ENCODE results near the gene UQCC3.

UQCC3 gene

DNA sequence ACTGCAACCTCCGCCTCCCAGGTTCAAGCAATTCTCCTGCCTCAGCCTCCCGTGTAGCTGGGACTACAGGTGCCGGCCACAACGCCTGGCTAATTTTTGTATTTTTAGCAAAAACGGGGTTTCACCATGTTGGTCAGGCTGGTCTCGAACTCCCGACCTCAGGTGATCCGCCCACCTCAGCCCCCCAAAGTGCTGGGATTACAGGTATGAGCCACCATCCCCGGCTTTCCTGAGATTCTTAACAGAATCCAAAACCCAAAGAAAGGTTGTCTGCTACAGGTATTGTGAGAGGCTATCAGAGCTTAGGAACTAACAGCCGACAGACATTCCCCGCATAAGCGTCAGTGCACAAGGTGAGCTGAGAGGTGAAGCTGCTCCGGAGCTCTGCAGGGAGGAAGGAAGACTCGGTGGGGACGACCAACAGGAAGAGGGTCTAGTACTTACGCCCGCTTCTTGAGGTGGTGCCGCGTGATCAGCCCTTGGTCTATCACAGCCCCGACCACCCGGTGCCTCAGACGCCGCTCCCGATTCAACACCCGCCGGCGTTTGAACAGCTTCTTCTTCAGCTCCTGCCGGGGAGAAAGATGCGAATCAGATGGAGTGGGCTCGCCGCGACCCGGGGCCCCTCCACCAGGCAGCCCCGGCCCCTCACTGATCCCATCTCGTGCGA, 6.9 kb upstream of the UQCC3 start:
- Histone ChIP-seq H3K36me3 (replicated peaks; ENCODE audit: insufficient read depth, low read length) (no peaks in the 10 kb centered on the region; the same call in 1 of the 2 replicates), H3K79me2 (ENCODE audit: low read length) (peaks cover 36% of the 10 kb centered on the region), H3K9me3 (replicated peaks; ENCODE audit: insufficient read depth, low read length) (no peaks in the 10 kb centered on the region), H3K27ac (ENCODE audit: low read length) (peak overlapping the region; percentile 67; the same call in 1 of the 2 replicates), H3K4me3 (ENCODE audit: low read length) (peak overlapping the region; percentile 97), H3K9ac (ENCODE audit: low read length) (peak overlapping the region; percentile 83), H3F3A (ENCODE audit: insufficient read depth, low read length) (peaks cover 36% of the 10 kb centered on the region), H3K27me3 (replicated peaks; ENCODE audit: insufficient read depth, low read length) (no peaks in the 10 kb centered on the region), H3K4me1 (ENCODE audit: low read length) (peaks cover 5% of the 10 kb centered on the region; the same call in 1 of the 2 replicates), H2AFZ (ENCODE audit: low read length) (peak overlapping the region; percentile 98), H3K9me2 (replicated peaks; ENCODE audit: insufficient read depth, low read length) (no peaks in the 10 kb centered on the region), H4K20me1 (ENCODE audit: insufficient read depth, low read length) (no peaks in the 10 kb centered on the region), H3K4me2 (ENCODE audit: low read depth, low read length) (peak overlapping the region; percentile 70; the same call in 1 of the 2 replicates)
- TF ChIP-seq CTCF (IDR thresholded peaks at IDR 0.05; ENCODE audit: low read length) (no peak), EZH2 (optimal IDR thresholded peaks at IDR 0.05; ENCODE audit: low read depth, low read length) (no peak), EZH2phosphoT487 (IDR thresholded peaks at IDR 0.05; ENCODE audit: low read length) (no peak)
- peak; percentile 69 for DNase-seq

DNA sequence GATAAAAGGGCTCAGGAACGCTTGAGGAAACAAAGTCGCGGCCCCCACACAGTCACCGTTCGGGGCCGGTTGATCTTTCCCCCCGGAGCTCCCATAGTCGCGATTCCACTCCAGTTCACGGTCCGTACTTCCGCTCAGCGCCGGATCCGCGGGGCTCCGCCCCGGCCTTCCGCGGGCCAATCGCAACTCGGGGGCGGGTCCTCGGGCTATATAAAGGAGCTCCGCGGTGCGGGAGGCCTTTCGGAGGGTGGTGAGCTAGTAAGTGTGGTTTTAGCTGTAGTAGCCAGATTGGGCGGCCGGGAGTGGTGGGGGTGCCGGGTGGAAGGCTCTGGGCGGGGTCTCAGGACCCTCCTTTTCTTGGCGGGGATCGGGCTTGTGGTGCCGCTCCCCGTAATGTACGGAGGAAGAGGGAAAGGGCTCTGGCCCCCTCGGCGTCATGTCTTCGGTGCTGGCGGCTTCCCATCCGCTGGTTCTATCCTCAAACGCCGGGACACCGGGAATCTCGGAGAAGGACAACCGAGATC, 6.3 kb upstream of the UQCC3 start, which contains the start of the genes C11orf98 and CSKMT:
C11orf98 (minus strand) TSS at position 136 of the 524 bp plus-strand sequence; CDS start at position 95, 41 bp downstream.
CSKMT (plus strand) TSS at position 238 of the 524 bp plus-strand sequence. CDS start 568 bp downstream, outside the sequence.
- peak; percentile 93 for DNase-seq
- Histone ChIP-seq H4K20me1 (ENCODE audit: insufficient read depth, low read length) (no peaks in the 10 kb centered on the region), H3K4me2 (ENCODE audit: low read depth, low read length) (peak within 1 kb of the TSS; percentile 70), H3K9me2 (replicated peaks; ENCODE audit: insufficient read depth, low read length) (no peaks in the 10 kb centered on the region), H3K27ac (ENCODE audit: low read length) (peak within 1 kb of the TSS; percentile 67; the same call in 1 of the 2 replicates), H2AFZ (ENCODE audit: low read length) (peak within 1 kb of the TSS; percentile 98), H3K9me3 (replicated peaks; ENCODE audit: insufficient read depth, low read length) (no peaks in the 10 kb centered on the region), H3K36me3 (replicated peaks; ENCODE audit: insufficient read depth, low read length) (no peaks in the 10 kb centered on the region; the same call in 1 of the 2 replicates), H3K79me2 (ENCODE audit: low read length) (peaks cover 36% of the 10 kb centered on the region), H3K4me3 (ENCODE audit: low read length) (peak within 1 kb of the TSS; percentile 97), H3F3A (ENCODE audit: insufficient read depth, low read length) (peaks cover 42% of the 10 kb centered on the region), H3K4me1 (ENCODE audit: low read length) (peaks cover 5% of the 10 kb centered on the region; the same call in 1 of the 2 replicates), H3K27me3 (replicated peaks; ENCODE audit: insufficient read depth, low read length) (no peaks in the 10 kb centered on the region), H3K9ac (ENCODE audit: low read length) (peak within 1 kb of the TSS; percentile 83)
- TF ChIP-seq EZH2 (optimal IDR thresholded peaks at IDR 0.05; ENCODE audit: low read depth, low read length): no peak
- TF ChIP-seq CTCF (IDR thresholded peaks at IDR 0.05; ENCODE audit: low read length): no peak

DNA sequence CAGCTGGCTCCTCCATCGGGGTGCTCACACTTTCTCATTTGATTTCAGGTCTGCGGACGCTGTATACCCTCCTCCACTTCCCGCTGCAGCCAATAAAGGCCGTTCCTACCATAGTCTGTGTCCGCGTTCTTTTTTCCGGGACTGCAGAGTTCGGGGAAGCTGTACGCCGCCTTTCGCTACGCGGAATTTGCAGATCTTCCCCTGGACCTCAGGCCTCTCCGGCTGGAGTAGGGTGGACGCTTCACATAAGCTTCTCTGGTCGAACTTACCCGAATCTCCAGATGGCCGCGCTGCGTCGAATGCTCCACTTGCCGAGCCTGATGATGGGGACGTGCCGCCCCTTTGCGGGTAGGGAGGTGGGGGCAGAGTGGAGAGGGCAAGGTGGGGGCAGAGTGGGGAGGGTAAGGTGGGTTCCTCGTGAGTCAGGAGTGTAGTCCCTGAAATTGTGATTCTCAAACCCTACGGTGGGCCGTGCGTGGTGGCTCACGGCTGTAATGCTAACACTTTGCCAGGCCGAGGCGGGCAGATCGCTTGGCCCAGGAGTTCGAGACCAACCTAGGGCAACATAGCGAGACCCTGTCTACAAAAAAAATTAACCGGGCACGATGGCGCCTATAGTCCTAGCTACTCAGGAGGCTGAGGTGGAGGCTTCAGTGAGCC, 5.7 kb upstream of the UQCC3 start:
- peak overlapping the region; percentile 70 for H3K4me2 ChIP-seq (ENCODE audit: low read depth, low read length)
- H3K27me3 ChIP-seq (replicated peaks; ENCODE audit: insufficient read depth, low read length): no peaks in the 10 kb centered on the region
- H3K9me3 ChIP-seq (replicated peaks; ENCODE audit: insufficient read depth, low read length): no peaks in the 10 kb centered on the region
- 0 out of 2 replicates have a peak overlapping the region, but pooled peaks have one; percentile 16 for H2AFZ ChIP-seq (ENCODE audit: low read length)
- H3K4me1 ChIP-seq (ENCODE audit: low read length): peaks cover 5% of the 10 kb centered on the region; the same call in 1 of the 2 replicates
- H3F3A ChIP-seq (ENCODE audit: insufficient read depth, low read length): peaks cover 46% of the 10 kb centered on the region
- H3K36me3 ChIP-seq (replicated peaks; ENCODE audit: insufficient read depth, low read length): no peaks in the 10 kb centered on the region; the same call in 1 of the 2 replicates
- H3K4me3 ChIP-seq (ENCODE audit: low read length): peak overlapping the region; percentile 97
- no peak overlapping the region for H3K27ac ChIP-seq (ENCODE audit: low read length)
- H3K9me2 ChIP-seq (replicated peaks; ENCODE audit: insufficient read depth, low read length): no peaks in the 10 kb centered on the region
- DNase-seq: peak; percentile 32
- no peaks in the 10 kb centered on the region for H4K20me1 ChIP-seq (ENCODE audit: insufficient read depth, low read length)
- H3K9ac ChIP-seq (ENCODE audit: low read length): peak overlapping the region; percentile 83
- H3K79me2 ChIP-seq (ENCODE audit: low read length): peaks cover 36% of the 10 kb centered on the region
- no peak for TF ChIP-seq EZH2phosphoT487 (IDR thresholded peaks at IDR 0.05; ENCODE audit: low read length)
- TF ChIP-seq EZH2 (optimal IDR thresholded peaks at IDR 0.05; ENCODE audit: low read depth, low read length): no peak
- no peak for TF ChIP-seq CTCF (IDR thresholded peaks at IDR 0.05; ENCODE audit: low read length)
